Stimulated activated CD4-positive, alpha-beta T cell treated with anti-CD3 and anti-CD28 coated beads, TNF-alpha, amount 100 ng/mL, for 4 hours (primary cell): ENCODE results near the gene XPNPEP1.

Experiments
- DNase-seq, 3 experiments: peaks; one replicate each; pipeline ENCODE4 v3.0.0-alpha.2; 2020; ENCODE audit warnings: low read depth in 3 of 3

The XPNPEP1 gene

GRCh38 chr10:109863775-109864174 lies 59.5 kb downstream of the XPNPEP1 start:
- DNase-seq: no peak

- DNase-seq: no peak
These were observed 60.6 kb downstream of the XPNPEP1 start for GRCh38 chr10:109862738-109863137.

GRCh38 chr10:109862041-109862440 lies 61.3 kb downstream of the XPNPEP1 start:
- no peak for DNase-seq

- DNase-seq: no peak
These were observed 62.2 kb downstream of the XPNPEP1 start for GRCh38 chr10:109861081-109861480.

- no peak for DNase-seq
These were observed 64.1 kb downstream of the XPNPEP1 start for GRCh38 chr10:109859221-109859620.

GRCh38 chr10:109855746-109856145 lies 67.6 kb downstream of the XPNPEP1 start:
- no peak for DNase-seq

GRCh38 chr10:109853921-109854320 lies 69.4 kb downstream of the XPNPEP1 start:
- no peak for DNase-seq

GRCh38 chr10:109852475-109853037 lies 70.8 kb downstream of the XPNPEP1 start:
- peak; percentile 39 to 52 (median 46) for DNase-seq

GRCh38 chr10:109851616-109852474 lies 71.5 kb downstream of the XPNPEP1 start:
- DNase-seq: no peak

GRCh38 chr10:109846832-109847231 lies 76.5 kb downstream of the XPNPEP1 start:
- DNase-seq: no peak

- DNase-seq: no peak
These were observed 78.0 kb downstream of the XPNPEP1 start for GRCh38 chr10:109845308-109845707.

GRCh38 chr10:109838592-109839244 lies 84.6 kb downstream of the XPNPEP1 start:
- DNase-seq: no peak

- no peak for DNase-seq
These were observed 85.9 kb downstream of the XPNPEP1 start for GRCh38 chr10:109837384-109837783.

- DNase-seq: no peak
These were observed 88.1 kb downstream of the XPNPEP1 start for GRCh38 chr10:109835257-109835656.

- no peak for DNase-seq
These were observed 91.5 kb downstream of the XPNPEP1 start for GRCh38 chr10:109831846-109832245.

- DNase-seq: no peak
These were observed 99.1 kb downstream of the XPNPEP1 start for GRCh38 chr10:109824206-109824605.

- DNase-seq: no peak
These were observed 100.1 kb downstream of the XPNPEP1 start for GRCh38 chr10:109823196-109823595.

GRCh38 chr10:109821672-109822071 lies 101.6 kb downstream of the XPNPEP1 start:
- no peak for DNase-seq

- DNase-seq: no peak
These were observed 102.5 kb downstream of the XPNPEP1 start for GRCh38 chr10:109820620-109821405.

- DNase-seq: no peak
These were observed 103.5 kb downstream of the XPNPEP1 start for GRCh38 chr10:109819807-109820206.
